ENCODE measurements around the gene DEDD2.

The DEDD2 gene

GRCh38 chr19:42161616-42162263 is 55.7 kb downstream of the DEDD2 start:
- no peak for TF ChIP-seq CTCF (IDR thresholded peaks at IDR 0.05; ENCODE audit: low read depth, low read length, missing control alignments)
- in situ Hi-C loops (cut with HindIII; ENCODE audit: low sequenced_read_pairs) = no loop called here
- H3K4me3 ChIP-seq (ENCODE audit: low read depth, low read length) = no peak overlapping the region
- no peak for DNase-seq (ENCODE audit: low read depth)

GRCh38 chr19:42159942-42160341 is 57.5 kb downstream of the DEDD2 start:
- no peak for DNase-seq (ENCODE audit: low read depth)
- TF ChIP-seq CTCF (IDR thresholded peaks at IDR 0.05; ENCODE audit: low read depth, low read length, missing control alignments) = no peak
- in situ Hi-C loops (cut with HindIII; ENCODE audit: low sequenced_read_pairs) = no loop called here
- no peak overlapping the region for H3K4me3 ChIP-seq (ENCODE audit: low read depth, low read length)

GRCh38 chr19:42158926-42159325 is 58.6 kb downstream of the DEDD2 start:
- no peak for TF ChIP-seq CTCF (IDR thresholded peaks at IDR 0.05; ENCODE audit: low read depth, low read length, missing control alignments)
- H3K4me3 ChIP-seq (ENCODE audit: low read depth, low read length) = no peak overlapping the region
- in situ Hi-C loops (cut with HindIII; ENCODE audit: low sequenced_read_pairs) = no loop called here
- DNase-seq (ENCODE audit: low read depth) = no peak

GRCh38 chr19:42156571-42156970 is 60.9 kb downstream of the DEDD2 start:
- no peak for TF ChIP-seq CTCF (IDR thresholded peaks at IDR 0.05; ENCODE audit: low read depth, low read length, missing control alignments)
- no peak overlapping the region for H3K4me3 ChIP-seq (ENCODE audit: low read depth, low read length)
- no peak for DNase-seq (ENCODE audit: low read depth)
- in situ Hi-C loops (cut with HindIII; ENCODE audit: low sequenced_read_pairs) = no loop called here

GRCh38 chr19:42155796-42156195 is 61.7 kb downstream of the DEDD2 start:
- in situ Hi-C loops (cut with HindIII; ENCODE audit: low sequenced_read_pairs) = no loop called here
- TF ChIP-seq CTCF (IDR thresholded peaks at IDR 0.05; ENCODE audit: low read depth, low read length, missing control alignments) = no peak
- H3K4me3 ChIP-seq (ENCODE audit: low read depth, low read length) = no peak overlapping the region
- no peak for DNase-seq (ENCODE audit: low read depth)

- in situ Hi-C loops (cut with HindIII; ENCODE audit: low sequenced_read_pairs) = no loop called here
- no peak overlapping the region for H3K4me3 ChIP-seq (ENCODE audit: low read depth, low read length)
- no peak for DNase-seq (ENCODE audit: low read depth)
- no peak for TF ChIP-seq CTCF (IDR thresholded peaks at IDR 0.05; ENCODE audit: low read depth, low read length, missing control alignments)
Observed at GRCh38 chr19:42154471-42155323, 62.8 kb downstream of the DEDD2 start.

Data from astrocyte of the cerebellum (primary cell).